Brain microvascular endothelial cell (primary cell): ENCODE data around the gene JAG1.
A peak's percentile ranks its signal among the peaks of the same experiment; 100 is the strongest.
"Not testable (repeated sequence)": the region's sequence is repeated elsewhere in the genome, so short reads cannot be mapped to it uniquely, and the experiment has no call there.

Experiments
- DNase-seq: peaks from one replicate; pipeline ENCODE4 v3.0.0-alpha.2; 2020
- H3K27ac ChIP-seq: fragments of 250-450 bp; sonication (Bioruptor Pico); 2 replicates; pipeline ENCODE4 v1.5.1; 2020; ENCODE audit warnings: mild to moderate bottlenecking, moderate library complexity
- H3K27me3 ChIP-seq: fragments of 250-450 bp; sonication (Bioruptor Pico); replicated peaks from 2 replicates; pipeline ENCODE4 v1.5.1; 2020; ENCODE audit warnings: mild to moderate bottlenecking
- H3K36me3 ChIP-seq: fragments of 250-450 bp; sonication (Bioruptor Pico); replicated peaks from 2 replicates; pipeline ENCODE4 v1.5.1; 2020; ENCODE audit warnings: mild to moderate bottlenecking
- H3K4me3 ChIP-seq: 2 replicates; pipeline ENCODE4 v1.5.1; 2011; ENCODE audit warnings: low read depth, mild to moderate bottlenecking, control low read depth, low read length, moderate library complexity
- in situ Hi-C: cut with HindIII; loops from 2 replicates; pipeline ENCODE4 v1.10.0; 2017; ENCODE audit warnings: low sequenced_read_pairs, low pct_ligation_motif_present
- TF ChIP-seq, protein P1 (sequence below): IDR thresholded peaks from 2 replicates; pipeline ENCODE4 v1.5.1; 2011; ENCODE audit warnings: low read depth, mild to moderate bottlenecking, moderate library complexity, low read length, control low read depth, inconsistent platforms; ENCODE audit errors: missing control alignments

The JAG1 gene

DNA sequence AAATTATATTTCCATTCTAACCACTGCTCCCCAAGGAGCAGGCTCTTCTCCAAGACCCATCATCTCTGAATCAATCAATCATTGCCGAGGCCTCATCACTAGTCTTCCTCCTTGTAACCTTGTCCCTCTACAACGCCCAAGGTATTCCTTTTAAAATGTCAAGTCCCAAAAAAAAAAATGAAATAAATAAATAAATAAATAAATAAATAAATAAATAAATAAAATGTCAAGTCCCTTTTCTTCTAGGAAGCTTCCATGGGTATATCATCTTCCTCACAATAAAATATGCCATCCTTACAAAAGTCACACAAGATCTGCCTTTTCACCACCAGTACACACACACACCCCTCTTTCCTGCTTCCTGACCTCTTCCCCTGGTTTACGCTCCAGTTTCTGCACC is 57.6 kb downstream of the JAG1 start:
- TF ChIP-seq, protein P1, sequence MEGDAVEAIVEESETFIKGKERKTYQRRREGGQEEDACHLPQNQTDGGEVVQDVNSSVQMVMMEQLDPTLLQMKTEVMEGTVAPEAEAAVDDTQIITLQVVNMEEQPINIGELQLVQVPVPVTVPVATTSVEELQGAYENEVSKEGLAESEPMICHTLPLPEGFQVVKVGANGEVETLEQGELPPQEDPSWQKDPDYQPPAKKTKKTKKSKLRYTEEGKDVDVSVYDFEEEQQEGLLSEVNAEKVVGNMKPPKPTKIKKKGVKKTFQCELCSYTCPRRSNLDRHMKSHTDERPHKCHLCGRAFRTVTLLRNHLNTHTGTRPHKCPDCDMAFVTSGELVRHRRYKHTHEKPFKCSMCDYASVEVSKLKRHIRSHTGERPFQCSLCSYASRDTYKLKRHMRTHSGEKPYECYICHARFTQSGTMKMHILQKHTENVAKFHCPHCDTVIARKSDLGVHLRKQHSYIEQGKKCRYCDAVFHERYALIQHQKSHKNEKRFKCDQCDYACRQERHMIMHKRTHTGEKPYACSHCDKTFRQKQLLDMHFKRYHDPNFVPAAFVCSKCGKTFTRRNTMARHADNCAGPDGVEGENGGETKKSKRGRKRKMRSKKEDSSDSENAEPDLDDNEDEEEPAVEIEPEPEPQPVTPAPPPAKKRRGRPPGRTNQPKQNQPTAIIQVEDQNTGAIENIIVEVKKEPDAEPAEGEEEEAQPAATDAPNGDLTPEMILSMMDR: no peak
- H3K4me3 ChIP-seq: no peak overlapping the region
- H3K36me3 ChIP-seq: no peaks in the 10 kb centered on the region
- in situ Hi-C loops: no loop called here
- DNase-seq: no peak
- no peaks in the 10 kb centered on the region for H3K27me3 ChIP-seq
- H3K27ac ChIP-seq: no peak overlapping the region

DNA sequence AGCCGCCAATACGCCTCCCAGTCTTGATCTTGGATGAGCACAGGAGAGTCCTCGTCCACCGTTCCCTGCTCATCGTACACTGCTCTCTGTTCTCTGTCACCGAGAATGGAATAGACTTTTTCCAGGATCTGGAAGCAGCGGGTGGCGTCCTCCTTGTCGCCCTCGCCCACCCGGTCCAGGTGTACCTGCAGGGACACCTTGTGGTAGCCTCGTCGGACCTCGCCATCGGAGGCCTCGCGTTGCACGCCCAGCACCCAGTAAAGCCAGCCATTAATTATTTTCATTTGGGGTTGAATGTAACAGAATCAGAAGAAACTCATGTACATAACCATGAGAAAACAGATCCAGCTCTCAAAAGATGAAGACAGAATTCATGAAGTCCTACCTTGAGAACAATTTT is 59.9 kb downstream of the JAG1 start:
- DNase-seq: no peak
- Histone ChIP-seq H3K27me3 (no peaks in the 10 kb centered on the region), H3K36me3 (no peaks in the 10 kb centered on the region), H3K27ac (no peak overlapping the region), H3K4me3 (no peak overlapping the region)
- TF ChIP-seq, protein P1: no peak
- in situ Hi-C loops: no loop called here

DNA sequence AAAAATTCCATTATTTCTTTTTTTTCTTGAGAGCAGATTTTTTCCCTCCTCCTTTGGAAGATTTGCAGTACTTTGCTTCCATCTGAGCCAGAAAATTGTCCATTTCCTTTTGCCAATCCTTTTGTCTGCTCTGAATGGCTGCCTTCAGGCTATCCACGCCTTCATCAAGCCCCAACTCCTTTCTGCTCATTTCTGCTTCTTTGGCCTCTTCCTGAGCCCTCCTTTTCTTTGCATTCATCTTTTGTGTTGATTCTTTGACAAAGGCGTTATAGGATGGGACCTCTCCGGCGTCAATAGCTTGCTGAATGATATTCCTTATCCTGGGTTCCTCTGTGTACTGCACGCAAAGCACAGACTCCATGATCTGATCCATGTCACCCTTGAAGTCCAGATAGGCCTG is 60.4 kb downstream of the JAG1 start:
- H3K27me3 ChIP-seq, in situ Hi-C loops, H3K36me3 ChIP-seq, H3K4me3 ChIP-seq, DNase-seq, H3K27ac ChIP-seq: not testable (repeated sequence)

DNA sequence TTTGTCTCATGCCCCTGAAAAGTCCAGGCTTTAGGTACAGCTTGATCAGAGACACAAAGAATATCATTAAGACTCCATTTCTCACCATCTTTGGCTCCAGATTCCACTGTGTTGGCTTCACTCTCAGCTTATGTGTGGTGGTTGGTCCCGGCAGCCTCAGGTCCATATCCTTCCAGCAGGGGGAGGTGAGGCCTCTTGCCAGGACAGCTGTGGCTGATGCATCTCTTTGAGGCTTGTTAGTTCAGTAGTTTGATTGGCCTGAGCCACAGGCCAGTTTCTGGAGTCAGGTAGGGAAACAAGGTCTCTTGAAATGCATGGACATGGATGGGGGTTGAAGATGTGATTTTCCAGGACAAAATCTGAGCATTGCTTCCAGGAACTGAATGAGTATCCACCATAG is 62.4 kb downstream of the JAG1 start:
- no peak overlapping the region for H3K4me3 ChIP-seq
- H3K27ac ChIP-seq: no peak overlapping the region
- H3K36me3 ChIP-seq: no peaks in the 10 kb centered on the region
- H3K27me3 ChIP-seq: no peaks in the 10 kb centered on the region
- DNase-seq: peak; percentile 78
- in situ Hi-C loops: no loop called here
- TF ChIP-seq, protein P1: peak; percentile 81

DNA sequence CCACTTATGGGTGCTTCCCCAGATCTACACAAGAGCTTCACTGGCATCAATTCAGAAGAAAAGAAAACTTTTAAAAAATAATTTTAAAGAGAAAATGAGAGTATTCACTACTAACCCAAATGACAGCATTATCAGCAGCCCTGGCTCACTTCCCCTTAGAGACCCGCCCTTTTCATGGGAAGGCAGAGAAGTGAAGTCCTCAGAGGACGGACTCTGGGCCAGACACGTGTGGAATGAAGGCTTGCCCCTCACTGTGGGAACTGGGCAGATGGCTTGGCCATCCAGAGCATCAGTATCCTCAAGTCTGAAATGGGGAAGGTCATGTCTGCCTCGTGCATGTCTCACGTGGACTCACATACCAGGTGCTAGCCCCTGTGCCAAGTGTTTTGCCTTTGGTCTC is 63.5 kb downstream of the JAG1 start:
- no peak for DNase-seq
- no peaks in the 10 kb centered on the region for H3K36me3 ChIP-seq
- TF ChIP-seq, protein P1: no peak
- in situ Hi-C loops: no loop called here
- no peaks in the 10 kb centered on the region for H3K27me3 ChIP-seq
- no peak overlapping the region for H3K4me3 ChIP-seq
- H3K27ac ChIP-seq: peak overlapping the region; percentile 89

DNA sequence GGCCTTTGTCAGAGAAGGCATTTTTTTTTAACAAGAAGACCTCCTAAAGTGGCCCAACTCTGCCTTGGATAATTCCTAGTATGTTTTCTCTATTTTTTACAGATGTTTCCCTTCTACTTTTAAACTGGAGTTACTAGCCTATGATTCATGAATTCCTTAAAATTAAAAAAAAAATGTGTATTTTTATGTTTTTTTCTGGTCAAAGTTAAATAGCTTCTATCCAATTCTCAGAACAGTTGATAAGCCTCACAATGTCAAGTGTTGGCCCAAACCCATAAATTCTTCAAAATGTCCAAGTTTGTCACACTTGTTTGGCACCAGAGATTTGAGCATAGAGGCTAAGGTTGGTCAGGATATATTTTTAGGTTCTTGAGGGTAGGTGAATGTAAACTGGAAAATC is 64.0 kb downstream of the JAG1 start:
- peak overlapping the region; percentile 89 for H3K27ac ChIP-seq
- no peak for DNase-seq
- in situ Hi-C loops: no loop called here
- H3K36me3 ChIP-seq: no peaks in the 10 kb centered on the region
- no peaks in the 10 kb centered on the region for H3K27me3 ChIP-seq
- TF ChIP-seq, protein P1: no peak
- H3K4me3 ChIP-seq: no peak overlapping the region
